GM19351 (cell line): Measurements from ENCODE around the gene QSER1.
"Not testable (repeated sequence)": the region's sequence is repeated elsewhere in the genome, so short reads cannot be mapped to it uniquely, and the experiment has no call there.

Source experiments
- ATAC-seq: cut with Tn5 transposase; IDR thresholded peaks from one replicate; pipeline ENCODE4 v1.9.1; 2021; ENCODE audit warnings: mild to moderate bottlenecking, moderate library complexity; ENCODE audit not compliant: unreplicated experiment

Gene QSER1

DNA sequence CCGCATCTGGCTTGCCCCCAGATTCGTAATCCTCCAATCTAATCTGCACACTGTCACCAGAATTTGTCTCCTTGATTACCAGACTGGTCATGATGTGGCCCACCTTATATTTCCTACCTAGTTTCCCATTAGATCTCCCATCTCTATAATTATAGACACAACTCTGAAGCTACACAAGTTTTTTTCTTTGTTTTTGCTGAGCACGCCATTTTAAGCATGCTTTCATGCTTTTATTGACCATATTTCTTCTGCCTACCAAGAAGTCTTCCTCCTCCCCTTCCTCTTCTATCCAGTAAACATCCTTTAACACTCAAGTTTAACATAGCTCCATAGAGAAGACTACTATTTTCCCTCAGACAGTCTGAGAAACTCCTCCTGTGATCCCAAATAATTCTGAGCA is 98.8 kb downstream of the QSER1 start:
- no peak for ATAC-seq

- no peak for ATAC-seq
These were observed 99.3 kb downstream of the QSER1 start for GRCh38 chr11:32991898-32992297.

DNA sequence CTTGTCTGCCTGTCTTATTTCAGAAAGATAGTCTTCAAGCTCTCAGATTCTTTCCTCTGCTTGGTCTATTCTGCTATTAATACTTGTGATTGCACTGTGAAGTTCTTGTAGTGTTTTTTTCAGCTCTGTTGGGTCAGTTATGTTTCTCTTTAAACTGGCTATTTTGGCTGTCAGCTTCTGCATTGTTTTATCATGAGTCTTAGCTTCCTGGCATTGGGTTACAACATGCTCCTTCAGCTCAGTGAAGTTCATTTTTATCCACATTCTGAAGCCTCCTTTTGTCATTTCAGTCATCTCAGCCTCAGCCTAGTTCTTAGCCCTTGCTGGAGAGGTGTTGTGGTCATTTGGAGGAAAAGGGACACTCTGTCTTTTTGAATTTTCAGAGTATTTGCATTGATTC is 107.6 kb downstream of the QSER1 start:
- no peak for ATAC-seq

DNA sequence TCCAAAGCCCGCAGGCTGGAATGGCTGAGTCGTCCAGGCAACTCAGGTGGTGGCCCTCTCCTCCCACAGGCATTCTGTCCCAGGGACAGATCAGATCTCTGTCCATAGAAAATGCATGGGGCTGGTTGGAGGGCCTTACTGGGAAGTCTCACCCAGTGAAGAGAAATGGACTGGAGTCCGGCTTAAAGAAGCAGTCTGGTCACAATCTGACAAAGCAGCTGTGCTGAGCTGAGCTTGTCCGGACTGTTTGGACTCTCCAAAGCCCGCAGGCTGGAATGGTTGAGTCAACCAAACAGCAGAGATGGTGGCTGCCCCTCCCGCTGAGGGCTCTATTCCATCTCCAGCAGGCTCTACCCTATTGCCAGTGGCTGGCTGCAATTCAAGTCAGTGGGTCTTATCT is 108.7 kb downstream of the QSER1 start:
- no peak for ATAC-seq

DNA sequence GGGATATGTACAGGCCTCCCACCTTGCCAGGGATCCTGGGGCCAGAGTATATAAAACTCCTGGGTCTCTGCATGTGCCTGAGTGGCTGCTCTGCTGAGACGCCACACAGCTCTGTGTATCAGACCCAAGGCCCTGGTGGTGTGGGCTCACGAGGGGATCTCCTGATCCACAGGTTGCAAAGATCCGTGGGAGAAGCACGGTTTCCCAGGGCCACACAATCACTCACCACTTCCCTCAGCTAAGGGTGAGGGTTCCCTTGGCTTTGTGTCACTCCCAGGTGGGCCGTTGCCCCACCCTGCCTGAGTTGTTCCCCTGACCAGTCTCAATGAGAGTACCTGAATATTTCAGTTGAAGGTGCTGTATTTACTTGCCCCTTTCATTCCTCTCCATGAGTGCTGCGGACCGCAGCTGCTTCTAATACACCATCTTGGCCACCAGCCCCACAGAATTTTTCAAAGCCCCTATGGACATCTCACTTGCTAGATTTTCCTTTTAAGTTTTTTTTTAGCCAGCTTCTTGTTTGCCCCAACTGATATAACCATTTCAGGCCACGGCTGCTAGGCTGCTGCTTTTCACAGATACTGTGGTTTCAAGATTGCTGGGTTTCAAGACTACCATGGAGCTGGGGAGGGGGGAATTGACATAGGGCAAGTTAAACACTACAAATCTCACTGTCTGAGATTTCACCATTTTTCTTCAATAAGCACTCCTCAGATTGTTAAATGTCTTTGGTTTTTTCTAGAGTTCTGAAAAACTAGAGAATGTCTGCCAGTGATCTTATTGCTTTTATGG is 109.3 kb downstream of the QSER1 start:
- ATAC-seq, result no peak

DNA sequence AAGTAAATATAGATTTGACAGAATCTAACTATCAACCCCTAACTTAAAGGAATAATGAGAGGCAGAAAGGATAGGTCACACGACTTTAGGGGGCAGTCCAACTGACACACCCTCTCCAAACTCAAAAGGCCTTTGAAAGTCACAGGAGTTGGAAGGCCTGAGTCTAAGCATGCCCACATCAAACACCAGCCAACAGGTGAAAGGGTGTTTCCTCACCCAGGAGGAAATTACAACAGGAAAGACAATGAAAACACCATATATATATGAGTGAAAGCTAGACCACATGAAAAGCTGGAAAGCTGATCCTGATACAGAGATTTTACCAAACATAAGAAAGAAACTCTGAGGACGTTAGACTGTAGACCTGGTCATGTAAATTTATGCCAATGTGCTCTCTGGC is 112.6 kb downstream of the QSER1 start:
- no peak for ATAC-seq

DNA sequence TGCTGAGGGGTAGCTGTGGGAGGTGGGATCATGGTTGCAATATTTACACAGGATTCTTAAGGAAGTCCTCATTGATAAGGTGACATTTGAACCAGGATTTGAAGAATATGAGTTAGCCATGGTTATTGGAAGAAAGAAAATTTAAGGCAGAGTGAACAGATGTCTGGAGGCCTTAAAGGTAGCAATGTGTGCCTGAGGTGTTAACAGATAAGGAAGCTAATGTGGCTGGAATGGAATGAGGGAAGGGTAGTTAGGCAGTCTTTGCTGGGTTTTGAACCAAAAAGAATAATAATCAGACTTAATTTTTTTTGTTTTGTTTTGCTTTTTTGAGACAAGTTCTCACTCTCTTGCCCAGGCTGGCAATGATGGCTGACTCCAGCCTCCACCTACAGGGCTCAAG is 113.4 kb downstream of the QSER1 start:
- ATAC-seq, result no peak

DNA sequence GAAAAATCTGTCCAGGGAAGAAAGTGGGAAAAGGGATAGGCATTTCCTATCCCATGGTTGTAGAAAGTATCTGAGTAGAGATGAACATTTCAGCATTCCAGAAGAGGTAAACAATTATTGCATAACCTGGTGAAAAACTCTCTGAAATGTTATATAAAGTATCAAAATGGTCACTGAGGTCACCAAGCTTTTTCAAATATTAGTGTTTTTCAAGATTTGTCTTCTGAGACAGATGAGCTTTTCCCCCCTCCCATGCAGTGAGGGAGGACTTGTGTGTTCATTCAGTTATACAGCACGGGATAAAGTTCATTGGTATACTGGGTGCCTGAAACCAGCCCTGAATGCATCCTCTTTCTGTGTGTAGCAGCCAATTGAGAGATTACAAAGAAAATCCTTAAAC is 121.1 kb downstream of the QSER1 start:
- no peak for ATAC-seq

GRCh38 chr11:33015621-33016551 is 123.3 kb downstream of the QSER1 start, which contains the start of gene DEPDC7:
Gene DEPDC7, plus strand, starts transcription at chr11:33015878. Its CDS starts 78 bp downstream, at chr11:33015956.
- peak; percentile 68 for ATAC-seq

GRCh38 chr11:33016654-33017053 is 124.0 kb downstream of the QSER1 start:
- no peak for ATAC-seq

DNA sequence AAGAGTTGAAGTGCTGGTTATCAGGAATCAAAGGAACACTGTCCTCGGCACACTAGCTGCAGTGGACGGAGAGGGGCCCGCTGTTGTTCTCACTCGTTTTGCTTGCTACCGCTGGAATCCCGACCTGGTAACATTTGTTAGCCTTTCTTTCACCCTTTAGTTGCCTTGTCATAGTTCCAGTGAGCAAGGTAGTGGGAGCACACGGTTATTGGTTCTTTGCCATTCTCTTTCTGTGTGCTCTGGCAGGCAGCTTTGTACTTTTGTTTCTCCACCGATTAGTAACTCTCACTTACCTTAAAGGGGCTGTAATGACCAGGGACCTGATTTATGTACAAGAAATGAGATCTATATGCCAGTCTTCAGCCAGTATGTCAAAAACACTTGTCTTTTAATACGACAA is 124.9 kb downstream of the QSER1 start:
- no peak for ATAC-seq

GRCh38 chr11:33017965-33018364 is 125.4 kb downstream of the QSER1 start:
- ATAC-seq, result no peak

DNA sequence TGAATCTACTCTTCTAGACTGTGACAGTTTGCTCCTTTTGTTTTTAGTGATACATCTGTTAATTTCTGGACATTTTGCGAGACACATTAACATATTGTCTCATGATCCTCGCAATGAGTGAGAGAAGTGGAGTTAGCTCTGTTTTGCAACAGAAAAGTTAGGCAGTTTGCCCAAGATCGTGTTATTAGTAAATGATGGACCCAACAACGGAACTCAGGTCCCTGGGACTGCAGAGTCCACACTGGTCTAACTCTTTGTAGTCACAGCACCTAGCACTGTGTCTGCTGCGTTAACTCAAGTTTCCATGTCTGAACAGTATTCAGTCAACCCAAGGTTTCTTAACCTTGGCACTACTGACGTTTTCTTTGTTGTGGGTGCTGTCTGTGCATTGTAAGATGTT is 126.2 kb downstream of the QSER1 start:
- no peak for ATAC-seq

GRCh38 chr11:33021501-33021900 is 128.9 kb downstream of the QSER1 start:
- no peak for ATAC-seq

DNA sequence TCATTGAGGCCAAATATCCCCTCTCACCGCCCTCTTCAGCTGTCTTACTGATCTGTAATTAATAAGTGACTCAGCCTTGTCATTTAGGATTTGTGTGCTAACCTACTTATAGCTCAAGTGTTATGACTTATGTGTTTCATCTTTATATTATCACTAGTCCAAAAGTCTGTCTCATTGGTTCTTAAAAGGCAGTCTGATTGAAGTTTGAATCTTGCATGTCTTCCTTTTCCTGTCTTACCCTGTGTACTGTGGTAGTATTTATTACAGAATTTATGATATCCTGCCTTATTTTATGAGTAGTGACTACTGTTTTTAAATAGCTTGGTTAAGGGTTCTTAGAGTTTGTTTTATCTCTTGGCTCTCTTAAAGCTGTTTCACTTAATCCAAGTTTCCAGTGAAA is 129.3 kb downstream of the QSER1 start:
- no peak for ATAC-seq

DNA sequence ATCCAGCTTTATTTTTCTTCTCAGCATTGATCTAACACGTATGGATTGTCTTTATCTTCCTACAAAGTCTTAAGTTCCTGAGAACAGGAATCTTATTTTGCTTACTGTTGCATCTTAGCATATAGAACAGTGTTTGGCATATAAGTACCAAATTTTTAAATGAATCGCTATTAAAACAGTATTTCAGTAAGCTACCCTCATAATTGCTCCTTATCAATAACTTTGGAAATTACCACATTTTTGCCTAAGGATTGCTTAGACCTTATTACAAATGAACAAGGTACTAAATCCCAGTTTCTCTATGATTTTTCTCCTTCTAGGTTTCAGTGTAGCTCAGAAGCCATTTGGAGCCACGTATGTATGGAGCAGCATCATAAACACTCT is 132.7 kb downstream of the QSER1 start:
- no peak for ATAC-seq

- ATAC-seq, result no peak
These were observed 134.6 kb downstream of the QSER1 start for GRCh38 chr11:33027233-33027632.

GRCh38 chr11:33027846-33028536 is 135.4 kb downstream of the QSER1 start:
- no peak for ATAC-seq

- ATAC-seq, result no peak
These were observed 135.9 kb downstream of the QSER1 start for GRCh38 chr11:33028537-33028914.

DNA sequence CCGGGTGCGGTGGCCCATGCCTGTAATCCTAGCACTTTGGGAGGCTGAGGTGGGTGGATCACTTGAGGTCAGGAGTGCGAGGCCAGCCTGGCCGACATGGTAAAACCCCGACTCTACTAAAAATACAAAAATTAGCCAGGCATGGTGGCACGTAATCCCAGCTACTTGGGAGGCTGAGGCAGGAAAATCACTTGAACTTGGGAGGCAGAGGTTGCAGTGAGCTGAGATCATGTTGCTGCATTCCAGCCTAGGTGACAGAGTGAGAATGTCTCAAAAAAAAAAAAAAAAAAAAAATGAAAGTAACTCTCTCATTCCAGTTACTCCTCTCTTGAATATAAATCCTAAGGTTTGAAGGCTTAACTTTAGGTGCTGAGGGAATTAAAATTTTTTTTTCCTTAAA is 136.6 kb downstream of the QSER1 start:
- not testable (repeated sequence) for ATAC-seq
